ENCODE data around the gene RAD54L. TPM values are rescaled to one million over a fixed set of nuclear protein-coding genes. Genes with fewer than 3 reads are reported as not detected.

The RAD54L gene
- polyA plus RNA-seq, 4 donors, result 10.1 to 15.4 (median 11.1) TPM

GRCh38 chr1:46284597-46285564, 37.3 kb downstream of the RAD54L start:
- DNase-seq (ENCODE audit: low read depth in 4 of 4, low spot score in 3 of 4), result no peak

- DNase-seq (ENCODE audit: low read depth in 4 of 4, low spot score in 3 of 4), result no peak
Measured at GRCh38 chr1:46285730-46286477, 38.3 kb downstream of the RAD54L start.

GRCh38 chr1:46288485-46289133, 41.0 kb downstream of the RAD54L start:
- no peak for DNase-seq (ENCODE audit: low read depth in 4 of 4, low spot score in 3 of 4)

- no peak for DNase-seq (ENCODE audit: low read depth in 4 of 4, low spot score in 3 of 4)
Measured at GRCh38 chr1:46289134-46289494, 41.6 kb downstream of the RAD54L start.

- no peak for DNase-seq (ENCODE audit: low read depth in 4 of 4, low spot score in 3 of 4)
Measured at GRCh38 chr1:46289976-46290375, 42.4 kb downstream of the RAD54L start.

- no peak for DNase-seq (ENCODE audit: low read depth in 4 of 4, low spot score in 3 of 4)
Measured at GRCh38 chr1:46295306-46295705, 47.7 kb downstream of the RAD54L start.

GRCh38 chr1:46298387-46298786, 50.8 kb downstream of the RAD54L start:
- no peak for DNase-seq (ENCODE audit: low read depth in 4 of 4, low spot score in 3 of 4)

GRCh38 chr1:46300673-46301405, 53.3 kb downstream of the RAD54L start:
- no peak for DNase-seq (ENCODE audit: low read depth in 4 of 4, low spot score in 3 of 4)

- peak in 1 of 4 donors; percentile 7 for DNase-seq (ENCODE audit: low read depth in 4 of 4, low spot score in 3 of 4)
Measured at GRCh38 chr1:46301406-46301807, 53.8 kb downstream of the RAD54L start.

GRCh38 chr1:46301808-46302640, 54.5 kb downstream of the RAD54L start:
- DNase-seq (ENCODE audit: low read depth in 4 of 4, low spot score in 3 of 4), result peak in 3 of 4 donors; percentile 31 to 48 (median 40)

- DNase-seq (ENCODE audit: low read depth in 4 of 4, low spot score in 3 of 4), result peak in 1 of 4 donors; percentile 56
Measured at GRCh38 chr1:46302641-46303037, 55.1 kb downstream of the RAD54L start.

- peak; percentile 90 to 98 (median 91) for DNase-seq (ENCODE audit: low read depth in 4 of 4, low spot score in 3 of 4)
Measured at GRCh38 chr1:46303038-46303871, 55.7 kb downstream of the RAD54L start, which contains the start of the genes LRRC41 and UQCRH. Gene LRRC41 (minus strand): TSS chr1:46303616. CDS start chr1:46303322, 294 bp downstream. Gene UQCRH (plus strand): TSS chr1:46303698. CDS start chr1:46303767, 69 bp downstream.

GRCh38 chr1:46303872-46304326, 56.3 kb downstream of the RAD54L start:
- DNase-seq (ENCODE audit: low read depth in 4 of 4, low spot score in 3 of 4), result peak in 1 of 4 donors; percentile 8

- DNase-seq (ENCODE audit: low read depth in 4 of 4, low spot score in 3 of 4), result no peak
Measured at GRCh38 chr1:46306159-46306530, 58.6 kb downstream of the RAD54L start.

- no peak for DNase-seq (ENCODE audit: low read depth in 4 of 4, low spot score in 3 of 4)
Measured at GRCh38 chr1:46309401-46310159, 62.0 kb downstream of the RAD54L start.

- no peak for DNase-seq (ENCODE audit: low read depth in 4 of 4, low spot score in 3 of 4)
Measured at GRCh38 chr1:46310321-46310720, 62.8 kb downstream of the RAD54L start.

- DNase-seq (ENCODE audit: low read depth in 4 of 4, low spot score in 3 of 4), result no peak
Measured at GRCh38 chr1:46315669-46316403, 68.3 kb downstream of the RAD54L start.

All from right renal pelvis (tissue), 4 donors.